H1 (cell line): ENCODE results near the gene UNK. TPM values are rescaled to one million over a fixed set of nuclear protein-coding genes. Genes with fewer than 3 reads are reported as not detected.

Source experiments
- CTCF ChIA-PET: fragments of 300-600 bp; sonication (Branson Sonifier 250); formaldehyde crosslinking; loops from one replicate; lab custom pipeline; 2021; ENCODE audit not compliant: partially characterized antibody; lab: Charles Lee
- POLR2A ChIA-PET: fragments of 300-600 bp; sonication (Branson Sonifier 250); formaldehyde crosslinking; loops from one replicate; lab custom pipeline; 2021; ENCODE audit warnings: inconsistent platforms; ENCODE audit not compliant: partially characterized antibody; lab: Charles Lee
- DNase-seq, 2 experiments: peaks; one replicate each; pipeline versions ENCODE4 v3.0.0 to v3.0.0-alpha.2; 2010 to 2022; ENCODE audit warnings: low spot score in 2 of 2, low read depth in 1 of 2, mixed read lengths in 1 of 2
- FAIRE-seq: peaks from 2 replicates; lab custom pipeline; 2011; peaks lifted over from hg19 to GRCh38; lab: Jason Lieb, UNC
- H2AFZ ChIP-seq: 2 replicates; pipeline ENCODE4 v1.8.1; 2012; ENCODE audit warnings: low read length, inconsistent platforms
- H2AK5ac ChIP-seq: 2 replicates; pipeline ENCODE4 v1.6.1; 2013; ENCODE audit warnings: low read depth, low read length
- H2BK120ac ChIP-seq: replicated peaks from 2 replicates; pipeline ENCODE3; 2013; ENCODE audit warnings: low read depth, low read length, inconsistent platforms
- H2BK12ac ChIP-seq: 2 replicates; pipeline ENCODE4 v1.6.1; 2013; ENCODE audit warnings: low read depth, low read length
- H2BK15ac ChIP-seq: 2 replicates; pipeline ENCODE4 v1.6.1; 2013; ENCODE audit warnings: low read length
- H2BK20ac ChIP-seq: 2 replicates; pipeline ENCODE4 v1.6.1; 2013; ENCODE audit warnings: low read length
- H2BK5ac ChIP-seq: 2 replicates; pipeline ENCODE4 v1.6.1; 2013; ENCODE audit warnings: low read depth, low read length
- H3K14ac ChIP-seq: 2 replicates; pipeline ENCODE4 v1.6.1; 2013; ENCODE audit warnings: inconsistent platforms; ENCODE audit not compliant: insufficient read length
- H3K18ac ChIP-seq: 2 replicates; pipeline ENCODE4 v1.6.1; 2013; ENCODE audit warnings: low read length; ENCODE audit errors: extremely low read depth
- H3K23ac ChIP-seq: 2 replicates; pipeline ENCODE4 v1.6.1; 2013; ENCODE audit warnings: inconsistent platforms; ENCODE audit not compliant: insufficient read length
- H3K23me2 ChIP-seq: 2 replicates; pipeline ENCODE4 v1.6.1; 2013; ENCODE audit warnings: low read depth, low read length
- H3K27ac ChIP-seq: 2 replicates; pipeline ENCODE4 v1.6.1; 2011; ENCODE audit warnings: low read depth, low read length, inconsistent platforms
- H3K27me3 ChIP-seq, 4 experiments: replicated peaks in 1 of 4; 1 replicate in 1 of 4; 2 replicates in 3 of 4; pipeline versions ENCODE4 v1.6.1 to v1.8.1; 2011 to 2013; ENCODE audit warnings: low read length in 3 of 4, mild to moderate bottlenecking in 3 of 4, inconsistent platforms in 2 of 4, mixed read lengths in 2 of 4, moderate library complexity in 1 of 4; ENCODE audit not compliant: control insufficient read depth in 3 of 4, insufficient read depth in 3 of 4; ENCODE audit errors: extremely low read depth in 1 of 4
- H3K36me3 ChIP-seq, 4 experiments: 2 replicates each; pipeline versions ENCODE4 v1.6.1 to v1.8.1; 2011 to 2013; ENCODE audit warnings: mild to moderate bottlenecking in 4 of 4, low read length in 3 of 4, moderate library complexity in 2 of 4, control low read depth in 1 of 4, inconsistent platforms in 1 of 4; ENCODE audit not compliant: insufficient read depth in 4 of 4, control insufficient read depth in 2 of 4
- H3K4ac ChIP-seq: replicated peaks from 2 replicates; pipeline ENCODE3; 2013; ENCODE audit warnings: low read length, low read depth, mixed read lengths, inconsistent platforms; ENCODE audit not compliant: insufficient read length
- H3K4me1 ChIP-seq, 4 experiments: replicated peaks in 1 of 4; 1 replicate in 1 of 4; 2 replicates in 3 of 4; pipeline versions ENCODE4 v1.6.1 to v1.8.1; 2011 to 2013; ENCODE audit warnings: low read length in 3 of 4, inconsistent platforms in 2 of 4, mixed read lengths in 1 of 4; ENCODE audit not compliant: insufficient read depth in 4 of 4, control insufficient read depth in 3 of 4
- H3K4me2 ChIP-seq, 2 experiments: 2 replicates each; pipeline versions ENCODE4 v1.6.1 to v1.8.1; 2011 to 2013; ENCODE audit warnings: low read depth in 2 of 2, low read length in 2 of 2, control low read depth in 1 of 2, inconsistent platforms in 1 of 2, mild to moderate bottlenecking in 1 of 2; ENCODE audit not compliant: insufficient read depth in 1 of 2
- H3K4me3 ChIP-seq, 4 experiments: fragments of 200-600, 300-600 bp in 1 of 4; sonication (generic), shearing (Covaris generic), sonication (Bioruptor Twin) in 1 of 4; 2 replicates each; pipeline versions ENCODE4 v1.5.1 to v1.8.1; 2011 to 2016; ENCODE audit warnings: low read length in 4 of 4, low read depth in 3 of 4, control low read depth in 2 of 4, inconsistent platforms in 2 of 4, mild to moderate bottlenecking in 2 of 4, mixed read lengths in 1 of 4, moderate library complexity in 1 of 4; ENCODE audit not compliant: insufficient read depth in 2 of 4; ENCODE audit errors: extremely low read depth in 1 of 4
- H3K56ac ChIP-seq: replicated peaks from 2 replicates; pipeline ENCODE3; 2013; ENCODE audit warnings: low read depth, mild to moderate bottlenecking, mixed read lengths, low read length, inconsistent platforms; ENCODE audit not compliant: insufficient read length
- H3K79me1 ChIP-seq: 2 replicates; pipeline ENCODE4 v1.6.1; 2013; ENCODE audit warnings: low read depth, low read length, control low read depth
- H3K79me2 ChIP-seq, 2 experiments: 2 replicates each; pipeline versions ENCODE4 v1.6.1 to v1.8.1; 2012 to 2013; ENCODE audit warnings: low read length in 2 of 2, mild to moderate bottlenecking in 2 of 2, inconsistent platforms in 1 of 2; ENCODE audit not compliant: insufficient read depth in 2 of 2, control insufficient read depth in 1 of 2
- H3K9ac ChIP-seq, 4 experiments: replicated peaks in 1 of 4; 1 replicate in 1 of 4; 2 replicates in 3 of 4; pipeline versions ENCODE4 v1.6.1 to v1.8.1; 2011 to 2013; ENCODE audit warnings: low read depth in 3 of 4, low read length in 3 of 4, control low read depth in 2 of 4, mild to moderate bottlenecking in 2 of 4, moderate library complexity in 2 of 4, inconsistent platforms in 1 of 4; ENCODE audit errors: extremely low read depth in 1 of 4
- H3K9me3 ChIP-seq, 2 experiments: 2 replicates each; pipeline versions ENCODE4 v1.6.1 to v1.8.1; 2012 to 2013; ENCODE audit warnings: mild to moderate bottlenecking in 2 of 2, moderate library complexity in 2 of 2, control low read depth in 1 of 2, inconsistent platforms in 1 of 2, low read depth in 1 of 2, low read length in 1 of 2, mixed read lengths in 1 of 2; ENCODE audit not compliant: insufficient read depth in 2 of 2
- H4K20me1 ChIP-seq, 2 experiments: replicated peaks in 1 of 2; 2 replicates each; pipeline versions ENCODE3 to v1.8.1; 2011 to 2013; ENCODE audit warnings: inconsistent platforms in 2 of 2, low read length in 2 of 2, mild to moderate bottlenecking in 1 of 2; ENCODE audit not compliant: insufficient read depth in 2 of 2, control insufficient read depth in 1 of 2
- H4K5ac ChIP-seq: 2 replicates; pipeline ENCODE4 v1.6.1; 2013; ENCODE audit warnings: low read length, low read depth, mixed read lengths, inconsistent platforms; ENCODE audit not compliant: insufficient read length
- H4K8ac ChIP-seq: 2 replicates; pipeline ENCODE4 v1.8.0; 2013; ENCODE audit warnings: mild to moderate bottlenecking, moderate library complexity, low read length, inconsistent platforms; ENCODE audit not compliant: insufficient read depth; ENCODE audit errors: extremely low read depth
- H4K91ac ChIP-seq: replicated peaks from 2 replicates; pipeline ENCODE3; 2013; ENCODE audit warnings: low read length, mixed read lengths, inconsistent platforms; ENCODE audit not compliant: insufficient read length
- ASH2L ChIP-seq: fragments of 200-600, 300-600 bp; sonication (generic); IDR thresholded peaks from one replicate; pipeline ENCODE4 v1.7.1; 2017; ENCODE audit warnings: low read length
- CTBP2 ChIP-seq: IDR thresholded peaks from 2 replicates; pipeline ENCODE4 v1.7.0; 2011; ENCODE audit warnings: borderline replicate concordance, mild to moderate bottlenecking, moderate library complexity, mixed read lengths, low read length; ENCODE audit not compliant: insufficient read depth, insufficient read length
- E2F6 ChIP-seq: IDR thresholded peaks from 2 replicates; pipeline ENCODE4 v1.6.1; 2012; ENCODE audit warnings: inconsistent platforms
- POU5F1 ChIP-seq: IDR thresholded peaks from 2 replicates; pipeline ENCODE4 v1.6.1; 2011; ENCODE audit warnings: low read depth, mild to moderate bottlenecking, low read length, moderate library complexity
- RBBP5 ChIP-seq: IDR thresholded peaks from 2 replicates; pipeline ENCODE4 v1.7.1; 2012; ENCODE audit warnings: low read depth, mild to moderate bottlenecking, inconsistent platforms, low read length, moderate library complexity, borderline replicate concordance
- YY1 ChIP-seq: IDR thresholded peaks from 2 replicates; pipeline ENCODE4 v1.6.1; 2011; ENCODE audit warnings: low read depth, mild to moderate bottlenecking, low read length
- WGBS, 2 experiments: shearing (Covaris generic) in 1 of 2; methylation state at CpG; one replicate each; pipeline versions ENCODE4 v1.1.6 to v1.1.7; 2013 to 2015; ENCODE audit warnings: low lambda C conversion rate in 2 of 2, mixed read lengths in 2 of 2, inconsistent platforms in 1 of 2, low coverage in 1 of 2, missing lambda C conversion rate in 1 of 2; ENCODE audit not compliant: insufficient replicate concordance in 2 of 2, insufficient coverage in 1 of 2, insufficient read length in 1 of 2; ENCODE audit errors: extremely low coverage in 1 of 2, missing lambda C conversion rate in 1 of 2; 5-methylcytosine and 5-hydroxymethylcytosine counted together
- polyA plus RNA-seq, 7 experiments: library from polyadenylated mRNA; depleted of rRNA in 3 of 7; stranded (reverse) in 5 of 7; unstranded in 2 of 7; fragments of >200 nt in 5 of 7; fragments of 200-250 nt in 2 of 7; gene quantifications; 1 replicate in 5 of 7; 2 replicates in 1 of 7; 4 replicates in 1 of 7; pipeline versions ENCODE4 v1.2.1 to v1.2.3, GENCODE V29; 2011 to 2013; ENCODE audit warnings: missing spikeins in 2 of 7, mixed read lengths in 2 of 7
- total RNA-seq: library from RNA; stranded (reverse); fragmentation: NEBNext Ultra II Directional; extraction: Animal tissue kit (Norgen Biotek cat#: 25700); gene quantifications from 2 replicates; pipeline ENCODE4 v1.2.1, GENCODE V29; 2021

The UNK gene
- total and polyA plus RNA-seq, 2 of the 8 experiments (the other 6 are each of a cell fraction or from before 2014, with no cell fraction given) = 24.2 to 33.3 TPM

DNA sequence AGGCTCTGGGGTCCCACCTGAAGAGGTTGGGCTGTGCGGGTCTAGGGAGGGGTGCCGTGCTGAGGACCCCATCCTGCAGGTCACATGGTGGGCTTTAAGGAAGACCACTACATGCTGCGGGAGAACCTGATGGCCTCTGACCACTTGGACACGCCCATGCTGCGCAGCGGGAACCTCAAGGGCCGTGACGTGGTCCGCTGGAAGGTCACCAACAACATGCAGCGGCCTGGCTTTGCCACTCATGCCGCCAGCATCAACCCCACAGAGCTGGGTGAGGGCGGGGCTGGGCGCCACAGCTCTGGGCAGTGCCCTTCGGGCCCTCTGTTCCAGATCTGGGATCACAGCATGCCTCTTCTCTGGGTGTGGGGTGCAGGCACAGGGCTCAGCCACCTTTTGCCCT lies 44.8 kb upstream of the UNK start:
- Histone ChIP-seq H3K56ac (no peak overlapping the region), H3K36me3 (no peaks in the 10 kb centered on the region), H2BK12ac (no peak overlapping the region), H3K18ac (no peak overlapping the region), H4K8ac (no peak overlapping the region), H2BK120ac (no peak overlapping the region), H2AFZ (no peak overlapping the region), H3K14ac (no peak overlapping the region), H3K23me2 (no peaks in the 10 kb centered on the region), H4K20me1 (peaks cover 0 to 2% of the 10 kb centered on the region in 2 experiments), H3K79me2 (no peaks in the 10 kb centered on the region), H3K4me3 (no peak overlapping the region), H3K27ac (no peak overlapping the region), H3K4me1 (no peaks in the 10 kb centered on the region), H3K4me2 (no peak overlapping the region), H3K79me1 (no peaks in the 10 kb centered on the region), H3K27me3 (no peaks in the 10 kb centered on the region), H2AK5ac (no peak overlapping the region), H3K9me3 (no peaks in the 10 kb centered on the region), H4K5ac (no peak overlapping the region), H3K4ac (no peak overlapping the region), H2BK5ac (no peak overlapping the region), H2BK15ac (no peak overlapping the region), H3K23ac (no peak overlapping the region), H2BK20ac (no peak overlapping the region), H4K91ac (no peak overlapping the region), H3K9ac (no peak overlapping the region)
- FAIRE-seq (no peak), DNase-seq (no peak)
- 96% methylated on average over 14 of the region's 14 CpGs; no CpG with 5 or more reads in 1 of the 2 experiments for WGBS, 2 experiments
- ChIA-PET POLR2A (interaction anchor here (0.7 to 1.5 kb wide), 3 partner anchors 11 to 40 kb away, joined by 3 read pairs; a partner anchor contains a TSS), CTCF (interaction anchor here (1.0 to 12.3 kb wide), 6 partner anchors 9 to 103 kb away, joined by 3 to 312 read pairs (median 12); partner anchors contain the start of gene SMIM5)
- TF ChIP-seq YY1 = no peak
- TF ChIP-seq ASH2L = no peak
- TF ChIP-seq RBBP5 = no peak
- TF ChIP-seq CTBP2 = no peak
- no peak for TF ChIP-seq E2F6
- no peak for TF ChIP-seq POU5F1
